Measurements from ENCODE around the gene OPCML.

DNA sequence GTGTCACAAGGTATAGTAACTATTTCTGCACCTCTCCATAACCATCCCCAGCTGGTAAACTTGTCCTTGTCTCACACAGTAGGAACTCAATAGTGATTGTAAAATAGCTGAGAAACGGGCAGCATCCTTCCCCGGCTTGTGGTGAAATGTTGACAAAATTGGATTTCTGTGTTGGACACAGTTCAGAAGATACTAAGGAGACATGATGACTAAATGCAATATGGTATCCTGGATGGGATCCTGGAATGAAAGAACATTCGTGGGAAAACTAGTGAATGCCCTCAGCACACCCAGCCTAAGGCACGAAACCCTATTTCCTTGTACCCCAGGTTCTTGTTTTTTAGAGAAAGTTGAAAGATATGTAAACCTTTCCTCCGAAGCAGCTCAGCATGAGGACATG, 18.8 kb upstream of the OPCML start:
- TF ChIP-seq, protein P1, sequence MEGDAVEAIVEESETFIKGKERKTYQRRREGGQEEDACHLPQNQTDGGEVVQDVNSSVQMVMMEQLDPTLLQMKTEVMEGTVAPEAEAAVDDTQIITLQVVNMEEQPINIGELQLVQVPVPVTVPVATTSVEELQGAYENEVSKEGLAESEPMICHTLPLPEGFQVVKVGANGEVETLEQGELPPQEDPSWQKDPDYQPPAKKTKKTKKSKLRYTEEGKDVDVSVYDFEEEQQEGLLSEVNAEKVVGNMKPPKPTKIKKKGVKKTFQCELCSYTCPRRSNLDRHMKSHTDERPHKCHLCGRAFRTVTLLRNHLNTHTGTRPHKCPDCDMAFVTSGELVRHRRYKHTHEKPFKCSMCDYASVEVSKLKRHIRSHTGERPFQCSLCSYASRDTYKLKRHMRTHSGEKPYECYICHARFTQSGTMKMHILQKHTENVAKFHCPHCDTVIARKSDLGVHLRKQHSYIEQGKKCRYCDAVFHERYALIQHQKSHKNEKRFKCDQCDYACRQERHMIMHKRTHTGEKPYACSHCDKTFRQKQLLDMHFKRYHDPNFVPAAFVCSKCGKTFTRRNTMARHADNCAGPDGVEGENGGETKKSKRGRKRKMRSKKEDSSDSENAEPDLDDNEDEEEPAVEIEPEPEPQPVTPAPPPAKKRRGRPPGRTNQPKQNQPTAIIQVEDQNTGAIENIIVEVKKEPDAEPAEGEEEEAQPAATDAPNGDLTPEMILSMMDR (IDR thresholded peaks at IDR 0.05), result no peak
- TF ChIP-seq POLR2AphosphoS5 (IDR thresholded peaks at IDR 0.05), result no peak
- TF ChIP-seq POLR2A (IDR thresholded peaks at IDR 0.05), result no peak
- no peak for TF ChIP-seq EP300 (IDR thresholded peaks at IDR 0.05; ENCODE audit: low read depth)

Data from transverse colon (tissue), 4 donors.